ENCODE data around the gene USP16. TPM values are rescaled to one million over a fixed set of nuclear protein-coding genes. Genes with fewer than 3 reads are reported as not detected.

The USP16 gene
- total RNA-seq, 2 donors from 2014 or later, result 19.9 to 22.0 TPM

DNA sequence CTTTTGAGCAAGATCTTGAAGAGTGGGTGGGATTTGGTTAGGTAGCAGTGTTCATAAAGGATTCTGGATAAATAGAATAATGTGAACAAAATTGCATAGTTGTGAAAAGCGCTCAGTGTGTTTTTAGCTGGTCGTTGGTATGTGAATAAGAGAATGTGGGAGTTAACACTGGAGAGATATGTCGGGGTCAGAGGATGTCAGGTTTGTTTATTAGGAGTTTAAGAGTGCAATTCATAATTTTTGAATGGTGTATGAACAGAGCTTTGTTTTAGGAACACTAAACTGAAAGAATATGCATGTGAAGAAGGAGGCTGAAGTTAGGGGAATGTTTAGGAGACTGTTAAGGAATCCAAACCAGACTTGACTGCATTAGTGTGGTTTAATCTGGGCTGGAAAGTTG is 9.4 kb downstream of the USP16 start:
- Histone ChIP-seq H3K4me1 (ENCODE audit: control insufficient read depth, insufficient read depth, low read length) (no peaks in the 10 kb centered on the region), H3K9me3 (ENCODE audit: control insufficient read depth, low read length) (no peaks in the 10 kb centered on the region), H3K4me3 (ENCODE audit: low read length) (no peak overlapping the region), H3K27me3 (ENCODE audit: control insufficient read depth, insufficient read depth, low read length, poor library complexity, severe bottlenecking) (no peaks in the 10 kb centered on the region), H3K9ac (ENCODE audit: extremely low read depth, low read length, poor library complexity, severe bottlenecking) (no peak overlapping the region), H3K36me3 (ENCODE audit: control insufficient read depth, insufficient read depth, low read length) (peaks cover 91% of the 10 kb centered on the region), H3K27ac (ENCODE audit: low read depth, low read length) (no peak overlapping the region)
- H3K9me3 Mint-ChIP-seq, result no peaks in the 10 kb centered on the region
- TF ChIP-seq, protein P1, sequence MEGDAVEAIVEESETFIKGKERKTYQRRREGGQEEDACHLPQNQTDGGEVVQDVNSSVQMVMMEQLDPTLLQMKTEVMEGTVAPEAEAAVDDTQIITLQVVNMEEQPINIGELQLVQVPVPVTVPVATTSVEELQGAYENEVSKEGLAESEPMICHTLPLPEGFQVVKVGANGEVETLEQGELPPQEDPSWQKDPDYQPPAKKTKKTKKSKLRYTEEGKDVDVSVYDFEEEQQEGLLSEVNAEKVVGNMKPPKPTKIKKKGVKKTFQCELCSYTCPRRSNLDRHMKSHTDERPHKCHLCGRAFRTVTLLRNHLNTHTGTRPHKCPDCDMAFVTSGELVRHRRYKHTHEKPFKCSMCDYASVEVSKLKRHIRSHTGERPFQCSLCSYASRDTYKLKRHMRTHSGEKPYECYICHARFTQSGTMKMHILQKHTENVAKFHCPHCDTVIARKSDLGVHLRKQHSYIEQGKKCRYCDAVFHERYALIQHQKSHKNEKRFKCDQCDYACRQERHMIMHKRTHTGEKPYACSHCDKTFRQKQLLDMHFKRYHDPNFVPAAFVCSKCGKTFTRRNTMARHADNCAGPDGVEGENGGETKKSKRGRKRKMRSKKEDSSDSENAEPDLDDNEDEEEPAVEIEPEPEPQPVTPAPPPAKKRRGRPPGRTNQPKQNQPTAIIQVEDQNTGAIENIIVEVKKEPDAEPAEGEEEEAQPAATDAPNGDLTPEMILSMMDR (conservative IDR thresholded peaks at IDR 0.05), result no peak
- WGBS, 2 experiments (ENCODE audit: insufficient coverage in 1 of 2, insufficient read length in 1 of 2), result 92 to 95% methylated on average over 3 of the region's 3 CpGs
- no peaks in the 10 kb centered on the region for H3K27me3 Mint-ChIP-seq (ENCODE audit: insufficient read depth)
- H3K36me3 Mint-ChIP-seq (ENCODE audit: low read depth), result peaks cover 69% of the 10 kb centered on the region
- H3K4me1 Mint-ChIP-seq, result no peaks in the 10 kb centered on the region
- no peak overlapping the region for H3K27ac Mint-ChIP-seq
- no peak overlapping the region for H3K4me3 Mint-ChIP-seq
- no peak for DNase-seq

- Mint-ChIP-seq H3K9me3 (no peaks in the 10 kb centered on the region), H3K27me3 (ENCODE audit: insufficient read depth) (no peaks in the 10 kb centered on the region), H3K27ac (no peak overlapping the region), H3K4me1 (peaks cover under 1% of the 10 kb centered on the region), H3K36me3 (ENCODE audit: low read depth) (peaks cover 66% of the 10 kb centered on the region), H3K4me3 (no peak overlapping the region)
- H3K27ac ChIP-seq (ENCODE audit: low read depth, low read length), result no peak overlapping the region
- WGBS, 2 experiments (ENCODE audit: insufficient coverage in 1 of 2, insufficient read length in 1 of 2), result 96 to 100% methylated on average over 1 of the region's 1 CpG
- H3K9ac ChIP-seq (ENCODE audit: extremely low read depth, low read length, poor library complexity, severe bottlenecking), result no peak overlapping the region
- no peaks in the 10 kb centered on the region for H3K4me1 ChIP-seq (ENCODE audit: control insufficient read depth, insufficient read depth, low read length)
- TF ChIP-seq, protein P1 (conservative IDR thresholded peaks at IDR 0.05), result no peak
- H3K27me3 ChIP-seq (ENCODE audit: control insufficient read depth, insufficient read depth, low read length, poor library complexity, severe bottlenecking), result no peaks in the 10 kb centered on the region
- no peak overlapping the region for H3K4me3 ChIP-seq (ENCODE audit: low read length)
- DNase-seq, result no peak
- no peaks in the 10 kb centered on the region for H3K9me3 ChIP-seq (ENCODE audit: control insufficient read depth, low read length)
- H3K36me3 ChIP-seq (ENCODE audit: control insufficient read depth, insufficient read depth, low read length), result peaks cover 94% of the 10 kb centered on the region
These were observed 10.2 kb downstream of the USP16 start for GRCh38 chr21:29034678-29035077.

- no peaks in the 10 kb centered on the region for H3K9me3 Mint-ChIP-seq
These were observed 27.8 kb downstream of the USP16 start for GRCh38 chr21:29052224-29052623.

More at GRCh38 chr21:29052224-29052623, 27.8 kb downstream of the USP16 start:
- H3K27me3 ChIP-seq (ENCODE audit: control insufficient read depth, insufficient read depth, low read length, poor library complexity, severe bottlenecking), result no peaks in the 10 kb centered on the region
- H3K36me3 ChIP-seq (ENCODE audit: control insufficient read depth, insufficient read depth, low read length), result peaks cover 94% of the 10 kb centered on the region
- WGBS, 2 experiments (ENCODE audit: insufficient coverage in 1 of 2, insufficient read length in 1 of 2), result 95 to 96% methylated on average over 2 to 5 of the region's 5 CpGs
- H3K4me1 Mint-ChIP-seq, result no peaks in the 10 kb centered on the region
- H3K4me1 ChIP-seq (ENCODE audit: control insufficient read depth, insufficient read depth, low read length), result no peaks in the 10 kb centered on the region
- DNase-seq, result no peak
- H3K36me3 Mint-ChIP-seq (ENCODE audit: low read depth), result peaks cover 37% of the 10 kb centered on the region
- no peak overlapping the region for H3K27ac ChIP-seq (ENCODE audit: low read depth, low read length)
- no peaks in the 10 kb centered on the region for H3K27me3 Mint-ChIP-seq (ENCODE audit: insufficient read depth)
- H3K9me3 ChIP-seq (ENCODE audit: control insufficient read depth, low read length), result no peaks in the 10 kb centered on the region
- H3K27ac Mint-ChIP-seq, result no peak overlapping the region
- H3K4me3 Mint-ChIP-seq, result no peak overlapping the region
- TF ChIP-seq, protein P1 (conservative IDR thresholded peaks at IDR 0.05), result no peak
- no peak overlapping the region for H3K4me3 ChIP-seq (ENCODE audit: low read length)
- no peak overlapping the region for H3K9ac ChIP-seq (ENCODE audit: extremely low read depth, low read length, poor library complexity, severe bottlenecking)
